ENCODE data around the gene TSNAXIP1.

Gene TSNAXIP1

GRCh38 chr16:67806428-67807147, at the start of gene TSNAXIP1, which contains the start of gene RANBP10:
TSNAXIP1 (plus strand) TSS chr16:67806889; CDS start chr16:67807150, 261 bp downstream.
RANBP10 (minus strand) TSS chr16:67806560; CDS start chr16:67806536, 24 bp downstream.
- DNase-seq = peak; percentile 88 to 93 (median 90)

- no peak for DNase-seq
These were observed 48.7 kb upstream of the TSNAXIP1 start for GRCh38 chr16:67758006-67758405.

- DNase-seq = no peak
These were observed 47.7 kb upstream of the TSNAXIP1 start for GRCh38 chr16:67758966-67759365.

- no peak for DNase-seq
These were observed 46.3 kb upstream of the TSNAXIP1 start for GRCh38 chr16:67760206-67760955.

- DNase-seq = no peak
These were observed 45.8 kb upstream of the TSNAXIP1 start for GRCh38 chr16:67760956-67761230.

- DNase-seq = no peak
These were observed 44.8 kb upstream of the TSNAXIP1 start for GRCh38 chr16:67761924-67762323.

GRCh38 chr16:67762385-67762784, 44.3 kb upstream of the TSNAXIP1 start:
- DNase-seq = no peak

- DNase-seq = no peak
These were observed 43.6 kb upstream of the TSNAXIP1 start for GRCh38 chr16:67763066-67763465.

- no peak for DNase-seq
These were observed 42.5 kb upstream of the TSNAXIP1 start for GRCh38 chr16:67764158-67764667.

- DNase-seq = no peak
These were observed 40.4 kb upstream of the TSNAXIP1 start for GRCh38 chr16:67766291-67766690.

- DNase-seq = no peak
These were observed 38.7 kb upstream of the TSNAXIP1 start for GRCh38 chr16:67767953-67768352.

- no peak for DNase-seq
These were observed 36.2 kb upstream of the TSNAXIP1 start for GRCh38 chr16:67770346-67770991.

GRCh38 chr16:67773099-67773498, 33.6 kb upstream of the TSNAXIP1 start:
- DNase-seq = no peak

GRCh38 chr16:67773569-67774456, 32.9 kb upstream of the TSNAXIP1 start:
- no peak for DNase-seq

- DNase-seq = no peak
These were observed 32.2 kb upstream of the TSNAXIP1 start for GRCh38 chr16:67774457-67774853.

GRCh38 chr16:67775273-67775672, 31.4 kb upstream of the TSNAXIP1 start:
- DNase-seq = no peak

- DNase-seq = no peak
These were observed 27.3 kb upstream of the TSNAXIP1 start for GRCh38 chr16:67779256-67780014.

GRCh38 chr16:67780847-67781564, 25.7 kb upstream of the TSNAXIP1 start:
- no peak for DNase-seq

GRCh38 chr16:67781565-67781921, 25.1 kb upstream of the TSNAXIP1 start:
- no peak for DNase-seq

- DNase-seq = no peak
These were observed 23.9 kb upstream of the TSNAXIP1 start for GRCh38 chr16:67782567-67783352.

Measured in activated CD4-positive, CD25-positive, alpha-beta regulatory T cell (primary cell).